ENCODE data around the gene FUCA1.

FUCA1 gene

GRCh38 chr1:23795676-23796465 is 72.2 kb downstream of the FUCA1 start:
- Histone ChIP-seq H3K27ac (ENCODE audit: low read depth, low read length) (no peak overlapping the region), H3K9me2 (replicated peaks; ENCODE audit: control insufficient read depth, low read length) (no peaks in the 10 kb centered on the region), H3K36me3 (ENCODE audit: control insufficient read depth, low read length) (peaks cover 36% of the 10 kb centered on the region), H3F3A (ENCODE audit: control insufficient read depth, insufficient read depth) (no peaks in the 10 kb centered on the region), H3K4me3 (ENCODE audit: low read length) (no peak overlapping the region), H3K4me2 (ENCODE audit: low read length) (no peak overlapping the region), H4K20me1 (ENCODE audit: control insufficient read depth, insufficient read depth, low read depth, low read length) (no peaks in the 10 kb centered on the region), H3K9me3 (ENCODE audit: control insufficient read depth, insufficient read depth, low read length) (no peaks in the 10 kb centered on the region), H3K27me3 (ENCODE audit: control insufficient read depth, low read length) (no peaks in the 10 kb centered on the region), H3K4me1 (ENCODE audit: control insufficient read depth, low read length) (peaks cover 23% of the 10 kb centered on the region), H3K79me2 (ENCODE audit: control insufficient read depth, low read length) (peaks cover 34% of the 10 kb centered on the region)
- TF ChIP-seq CTCF (IDR thresholded peaks at IDR 0.05; ENCODE audit: low read depth, low read length, poor library complexity, severe bottlenecking) = no peak
- TF ChIP-seq EZH2phosphoT487 (IDR thresholded peaks at IDR 0.05; ENCODE audit: borderline replicate concordance, low read length) = no peak
